Activated CD8-positive, alpha-beta memory T cell treated with anti-CD3 and anti-CD28 coated beads for 4 hours (primary cell): ENCODE results near the gene PTPRF.

ENCODE experiments used
- DNase-seq, 2 donors: peaks; one replicate each; pipeline ENCODE4 v3.0.0-alpha.2; 2020; ENCODE audit warnings: low read depth in 2 of 2

Gene PTPRF

DNA sequence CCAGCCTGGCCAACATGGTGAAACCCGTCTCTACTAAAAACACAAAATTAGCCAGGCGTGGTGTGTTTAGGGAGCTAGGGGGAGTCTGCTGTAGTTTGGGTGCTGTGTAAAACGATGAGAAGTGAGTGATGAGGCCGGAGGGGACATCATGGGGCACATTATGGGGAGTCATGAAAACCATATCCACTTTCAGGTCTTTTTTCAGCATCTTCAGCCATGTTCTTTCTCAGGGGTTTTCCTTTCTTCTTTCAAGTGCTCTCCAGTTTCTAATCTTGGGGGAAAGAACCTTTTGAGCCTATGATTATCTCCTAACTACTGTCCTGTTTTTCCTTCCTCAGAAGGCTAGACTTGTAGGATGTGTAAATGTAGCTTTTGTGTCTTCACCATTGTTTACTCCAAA, 133.7 kb downstream of the PTPRF start:
- DNase-seq, result no peak

DNA sequence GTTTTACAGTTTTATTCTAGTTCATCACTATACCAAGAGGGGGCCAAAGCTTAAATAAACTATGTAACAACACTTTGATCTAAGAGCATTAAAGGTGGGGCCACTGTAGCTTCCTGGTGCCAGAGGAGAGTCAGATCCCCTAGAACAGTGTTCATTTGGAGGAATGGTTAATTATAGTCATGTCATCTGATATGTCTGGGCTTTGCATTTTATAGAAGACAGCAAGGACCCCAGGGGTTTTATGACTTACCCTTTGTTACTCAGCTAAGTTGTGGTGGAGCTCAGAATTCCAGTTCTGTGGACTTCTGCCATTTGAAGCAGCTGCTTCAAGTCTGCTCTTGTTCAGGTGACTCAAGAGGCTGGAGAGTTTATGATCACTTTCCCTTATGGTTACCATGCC, 135.9 kb downstream of the PTPRF start:
- DNase-seq, result no peak

DNA sequence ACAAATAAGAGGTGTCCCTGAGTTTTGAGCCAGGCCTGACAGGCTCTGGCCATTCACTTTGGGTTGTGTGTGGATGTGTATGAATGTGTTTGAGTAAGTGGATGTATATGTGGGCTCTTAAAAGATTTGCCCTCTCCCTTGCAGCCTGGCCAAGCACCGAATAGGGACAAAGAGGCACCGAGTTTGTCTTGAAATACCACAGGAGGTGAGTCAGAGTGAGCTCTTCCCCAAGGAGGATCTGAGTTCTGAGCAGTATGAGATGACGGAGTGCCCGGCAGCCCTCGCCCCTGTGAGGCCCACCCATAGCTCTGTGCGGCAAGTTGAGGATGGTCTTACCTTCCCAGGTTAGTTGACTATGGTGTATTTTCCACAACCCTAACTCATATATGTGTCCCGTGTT, 138.3 kb downstream of the PTPRF start:
- DNase-seq, result no peak

DNA sequence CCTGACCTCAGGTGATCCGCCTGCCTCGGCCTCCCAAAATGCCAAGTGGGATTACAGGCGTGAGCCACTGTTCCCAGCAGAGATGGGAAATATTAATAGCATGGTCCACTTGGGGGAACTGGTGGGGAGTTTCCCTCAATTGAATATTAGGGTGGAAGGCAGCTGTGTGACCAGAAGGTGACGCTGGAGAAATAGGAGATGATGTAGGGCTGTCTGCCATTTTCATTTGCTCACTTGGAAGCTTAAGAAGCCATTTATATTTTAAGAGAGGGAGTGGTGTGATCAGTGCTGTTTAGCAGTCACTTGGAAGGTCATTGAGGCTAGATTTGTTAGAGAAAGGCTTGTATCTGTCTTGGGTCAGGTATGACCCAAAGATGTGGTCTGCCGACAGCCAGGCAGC, 139.2 kb downstream of the PTPRF start:
- no peak for DNase-seq

- no peak for DNase-seq
These were observed 140.5 kb downstream of the PTPRF start for GRCh38 chr1:43671193-43671592.

DNA sequence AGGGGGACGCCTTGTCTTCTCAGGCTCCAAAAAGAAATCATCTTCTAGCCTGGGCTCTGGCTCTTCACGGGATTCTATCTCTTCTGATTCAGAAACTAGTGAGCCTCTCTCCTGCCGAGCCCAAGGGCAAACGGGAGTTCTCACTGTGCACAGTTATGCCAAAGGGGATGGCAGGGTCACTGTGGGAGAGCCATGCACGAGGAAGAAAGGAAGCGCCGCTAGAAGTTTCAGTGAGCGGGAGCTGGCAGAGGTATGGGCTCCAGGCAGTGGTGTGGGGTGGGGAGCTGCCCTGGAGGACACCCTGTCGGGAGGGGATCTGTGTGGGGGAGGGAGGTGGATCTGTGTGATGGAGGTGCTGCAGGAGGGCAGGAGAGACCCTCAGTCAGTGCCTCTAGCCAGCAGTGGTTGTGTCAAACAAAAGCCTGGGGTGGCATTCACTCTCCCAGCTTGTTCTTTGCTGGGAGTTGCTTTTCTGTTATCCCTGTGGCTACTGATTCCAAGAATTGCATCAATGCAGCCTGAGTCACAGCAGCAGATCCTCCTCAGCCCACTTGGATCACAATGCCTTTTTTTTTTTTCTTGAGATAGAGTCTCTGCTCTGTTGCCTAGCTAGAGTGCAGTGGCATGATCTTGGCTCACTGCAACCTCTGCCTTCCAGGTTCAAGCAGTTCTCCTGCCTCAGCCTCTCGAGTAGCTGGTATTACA, 141.1 kb downstream of the PTPRF start:
- no peak for DNase-seq

GRCh38 chr1:43673261-43673660, 142.6 kb downstream of the PTPRF start:
- DNase-seq, result no peak
